Astrocyte of the cerebellum (primary cell): Measurements from ENCODE around the gene FKBP2.

ENCODE experiments used
- DNase-seq: peaks from one replicate; pipeline ENCODE4 v3.0.0-alpha.2; 2011; ENCODE audit warnings: low read depth
- H3K4me3 ChIP-seq: 2 replicates; pipeline ENCODE4 v1.5.1; 2011; ENCODE audit warnings: mild to moderate bottlenecking, low read depth, low read length, moderate library complexity
- CTCF ChIP-seq: IDR thresholded peaks from 2 replicates; pipeline ENCODE4 v1.5.1; 2012; ENCODE audit warnings: low read length, low read depth, moderate library complexity, mild to moderate bottlenecking; ENCODE audit errors: missing control alignments
- in situ Hi-C: cut with HindIII; loops from 2 replicates; pipeline ENCODE4 v1.10.0; 2017; ENCODE audit warnings: low sequenced_read_pairs

The FKBP2 gene

GRCh38 chr11:64238076-64238475, 2.8 kb upstream of the FKBP2 start:
- DNase-seq: no peak
- H3K4me3 ChIP-seq: no peak overlapping the region
- in situ Hi-C loops: no loop called here
- no peak for TF ChIP-seq CTCF

- no peak for TF ChIP-seq CTCF
- no peak overlapping the region for H3K4me3 ChIP-seq
- in situ Hi-C loops: no loop called here
- DNase-seq: no peak
Measured at GRCh38 chr11:64238999-64239398, 1.9 kb upstream of the FKBP2 start.

- no peak for TF ChIP-seq CTCF
- DNase-seq: no peak
- in situ Hi-C loops: no loop called here
- peak overlapping the region; percentile 92 for H3K4me3 ChIP-seq
Measured at GRCh38 chr11:64239662-64240434, 1.0 kb upstream of the FKBP2 start.

- in situ Hi-C loops: no loop called here
- peak overlapping the region; percentile 92 for H3K4me3 ChIP-seq
- no peak for TF ChIP-seq CTCF
- peak; percentile 97 for DNase-seq
Measured at GRCh38 chr11:64241241-64241490, 271 bp downstream of the FKBP2 start.

- no peak for DNase-seq
- TF ChIP-seq CTCF: no peak
- in situ Hi-C loops: no loop called here
- peak overlapping the region; percentile 92 for H3K4me3 ChIP-seq
Measured at GRCh38 chr11:64241491-64242374, 838 bp downstream of the FKBP2 start.

GRCh38 chr11:64243236-64243854, 2.5 kb downstream of the FKBP2 start:
- no peak for DNase-seq
- in situ Hi-C loops: no loop called here

More at GRCh38 chr11:64243236-64243854, 2.5 kb downstream of the FKBP2 start:
- TF ChIP-seq CTCF: no peak
- H3K4me3 ChIP-seq: no peak overlapping the region
